PFSK-1 (cell line): ENCODE data around the gene PLAU.

Source experiments
- POLR2AphosphoS5 ChIP-seq: IDR thresholded peaks from 2 replicates; pipeline ENCODE4 v1.6.1; 2012; ENCODE audit warnings: low read depth, mild to moderate bottlenecking, control low read depth, low read length, moderate library complexity
- REST ChIP-seq, 2 experiments: IDR thresholded peaks; 2 replicates each; pipeline versions ENCODE4 v1.6.1 to v1.8.0; 2011 to 2012; ENCODE audit warnings: low read depth in 2 of 2, low read length in 2 of 2, control low read depth in 1 of 2, inconsistent platforms in 1 of 2, mild to moderate bottlenecking in 1 of 2, moderate library complexity in 1 of 2; ENCODE audit not compliant: insufficient read depth in 1 of 2
- SIN3A ChIP-seq: IDR thresholded peaks from 2 replicates; pipeline ENCODE4 v1.6.1; 2012; ENCODE audit warnings: mild to moderate bottlenecking, low read length, moderate library complexity, borderline replicate concordance; ENCODE audit not compliant: insufficient read depth

- TF ChIP-seq POLR2AphosphoS5 (no peak), SIN3A (no peak), REST (IDR thresholded peaks at IDR 0.05; ENCODE audit: insufficient read depth in 1 of 2, low read depth in 2 of 2, low read length in 2 of 2) (no peak)
Observed at GRCh38 chr10:73902351-73902750, 8.6 kb upstream of the PLAU start.
